Measurements from ENCODE around the gene SLC2A4.

Gene SLC2A4

DNA sequence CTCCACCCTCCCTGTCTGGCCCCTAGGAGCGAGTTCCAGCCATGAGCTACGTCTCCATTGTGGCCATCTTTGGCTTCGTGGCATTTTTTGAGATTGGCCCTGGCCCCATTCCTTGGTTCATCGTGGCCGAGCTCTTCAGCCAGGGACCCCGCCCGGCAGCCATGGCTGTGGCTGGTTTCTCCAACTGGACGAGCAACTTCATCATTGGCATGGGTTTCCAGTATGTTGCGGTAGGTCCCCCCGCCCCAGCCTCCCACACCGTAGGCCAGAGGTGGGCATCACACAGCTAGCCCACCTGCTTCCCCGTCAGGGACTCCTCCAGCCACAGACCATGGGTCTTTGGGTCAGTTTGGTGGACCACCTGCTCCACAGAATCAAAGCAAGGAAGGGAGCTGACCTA, 4.2 kb downstream of the SLC2A4 start:
- no peak overlapping the region for H2AK5ac ChIP-seq (ENCODE audit: low read length, severe bottlenecking)
- H2BK12ac ChIP-seq (ENCODE audit: low read length in 2 of 2): no peak overlapping the region
- H3K23ac ChIP-seq (ENCODE audit: low read length in 2 of 2): no peak overlapping the region
- no peaks in the 10 kb centered on the region for H3K36me3 ChIP-seq (ENCODE audit: control insufficient read depth in 1 of 2, insufficient read depth in 2 of 2, low read depth in 1 of 2, low read length in 2 of 2)
- no peaks in the 10 kb centered on the region for H3K9me3 ChIP-seq (ENCODE audit: control insufficient read depth, low read length)
- H3K18ac ChIP-seq (ENCODE audit: low read depth in 1 of 2, low read length in 2 of 2): no peak overlapping the region
- no peak overlapping the region for H4K8ac ChIP-seq (ENCODE audit: low read length)
- H3K9ac ChIP-seq (ENCODE audit: low read length): no peak overlapping the region
- no peak overlapping the region for H3K4me2 ChIP-seq (ENCODE audit: low read length, poor library complexity, severe bottlenecking)
- no peak overlapping the region for H3K14ac ChIP-seq (ENCODE audit: low read length in 2 of 2)
- 90% methylated on average over 12 of the region's 12 CpGs for WGBS
- no peaks in the 10 kb centered on the region for H3K79me1 ChIP-seq (replicated peaks; ENCODE audit: low read length, poor library complexity, severe bottlenecking)
- H3K27ac ChIP-seq (ENCODE audit: low read length, poor library complexity, severe bottlenecking): no peak overlapping the region
- H4K91ac ChIP-seq (ENCODE audit: low read length): no peak overlapping the region
- no peak overlapping the region for H2BK15ac ChIP-seq (ENCODE audit: low read depth, poor library complexity, severe bottlenecking)
- peaks cover 82 to 85% of the 10 kb centered on the region in 2 experiments for H3K27me3 ChIP-seq (ENCODE audit: control insufficient read depth in 1 of 2, insufficient read depth in 1 of 2, low read length in 2 of 2)
- H3K4me3 ChIP-seq (ENCODE audit: insufficient read depth in 1 of 2, low read depth in 1 of 2, low read length in 2 of 2): no peak overlapping the region
- H2BK5ac ChIP-seq (ENCODE audit: low read depth, low read length, poor library complexity, severe bottlenecking): no peak overlapping the region
- DNase-seq: no peak
- no peak overlapping the region for H2AFZ ChIP-seq (ENCODE audit: low read depth, low read length)
- peaks cover 19% of the 10 kb centered on the region for H3K4me1 ChIP-seq (ENCODE audit: control insufficient read depth, insufficient read depth, low read depth, low read length)
- H2BK120ac ChIP-seq (ENCODE audit: low read depth, low read length): no peak overlapping the region
- no peak overlapping the region for H3K4ac ChIP-seq (ENCODE audit: low read depth in 1 of 2, low read length in 2 of 2)

DNA sequence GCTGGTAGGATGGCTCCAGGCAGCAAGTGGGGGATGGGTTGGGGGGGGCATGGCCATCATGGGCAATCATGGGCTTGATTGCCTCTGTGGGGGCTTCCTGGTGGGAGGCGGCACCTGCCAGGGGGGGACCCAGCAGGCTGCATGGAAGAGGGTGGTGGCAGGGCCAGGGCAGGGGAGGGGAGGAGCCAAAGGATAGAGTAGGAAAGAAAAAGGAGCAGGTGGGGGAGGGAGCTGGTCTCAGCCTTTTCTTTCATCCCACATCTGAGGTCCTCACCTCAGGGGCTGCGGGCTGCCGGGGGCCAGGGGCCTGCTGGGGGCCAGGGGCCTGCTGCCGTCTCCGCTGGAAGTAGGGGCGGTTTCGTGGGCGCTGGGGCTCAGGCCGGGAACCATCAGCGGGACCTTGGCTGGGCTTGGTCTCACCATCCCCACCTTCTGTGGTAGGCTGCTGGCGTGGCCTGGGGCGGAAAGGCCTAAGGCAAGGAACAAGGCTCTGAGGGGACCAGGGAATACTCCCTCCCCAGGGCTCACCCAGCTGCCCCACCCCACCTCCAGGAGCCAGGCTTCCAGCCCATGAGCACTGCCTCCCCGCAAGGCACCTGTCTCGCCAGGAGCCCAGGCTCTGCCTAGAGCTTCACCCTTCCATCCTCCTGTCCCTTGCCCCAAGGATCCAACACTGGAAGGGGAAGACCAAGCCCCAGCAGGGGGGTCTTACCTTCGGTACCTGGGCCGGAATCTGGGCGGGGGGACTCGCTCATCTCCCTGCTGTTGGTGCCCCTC, 7.9 kb downstream of the SLC2A4 start:
- H4K8ac ChIP-seq (ENCODE audit: low read length): no peak overlapping the region
- no peak overlapping the region for H2AK5ac ChIP-seq (ENCODE audit: low read length, severe bottlenecking)
- no peak overlapping the region for H3K4me2 ChIP-seq (ENCODE audit: low read length, poor library complexity, severe bottlenecking)
- H3K27me3 ChIP-seq (ENCODE audit: control insufficient read depth in 1 of 2, insufficient read depth in 1 of 2, low read length in 2 of 2): peaks cover 86 to 92% of the 10 kb centered on the region in 2 experiments
- H4K91ac ChIP-seq (ENCODE audit: low read length): no peak overlapping the region
- H3K23ac ChIP-seq (ENCODE audit: low read length in 2 of 2): no peak overlapping the region
- H3K9ac ChIP-seq (ENCODE audit: low read length): no peak overlapping the region
- 86% methylated on average over 17 of the region's 18 CpGs for WGBS
- no peak overlapping the region for H3K4ac ChIP-seq (ENCODE audit: low read depth in 1 of 2, low read length in 2 of 2)
- no peak overlapping the region for H2BK15ac ChIP-seq (ENCODE audit: low read depth, poor library complexity, severe bottlenecking)
- H2BK5ac ChIP-seq (ENCODE audit: low read depth, low read length, poor library complexity, severe bottlenecking): no peak overlapping the region
- no peak for DNase-seq
- H2AFZ ChIP-seq (ENCODE audit: low read depth, low read length): no peak overlapping the region
- H3K79me1 ChIP-seq (replicated peaks; ENCODE audit: low read length, poor library complexity, severe bottlenecking): no peaks in the 10 kb centered on the region
- no peaks in the 10 kb centered on the region for H3K36me3 ChIP-seq (ENCODE audit: control insufficient read depth in 1 of 2, insufficient read depth in 2 of 2, low read depth in 1 of 2, low read length in 2 of 2)
- no peak overlapping the region for H2BK120ac ChIP-seq (ENCODE audit: low read depth, low read length)
- no peaks in the 10 kb centered on the region for H3K9me3 ChIP-seq (ENCODE audit: control insufficient read depth, low read length)
- peaks cover 6% of the 10 kb centered on the region for H3K4me1 ChIP-seq (ENCODE audit: control insufficient read depth, insufficient read depth, low read depth, low read length)
- no peak overlapping the region for H3K14ac ChIP-seq (ENCODE audit: low read length in 2 of 2)
- H2BK12ac ChIP-seq (ENCODE audit: low read length in 2 of 2): no peak overlapping the region
- H3K4me3 ChIP-seq (ENCODE audit: insufficient read depth in 1 of 2, low read depth in 1 of 2, low read length in 2 of 2): no peak overlapping the region
- no peak overlapping the region for H3K18ac ChIP-seq (ENCODE audit: low read depth in 1 of 2, low read length in 2 of 2)
- H3K27ac ChIP-seq (ENCODE audit: low read length, poor library complexity, severe bottlenecking): no peak overlapping the region

DNA sequence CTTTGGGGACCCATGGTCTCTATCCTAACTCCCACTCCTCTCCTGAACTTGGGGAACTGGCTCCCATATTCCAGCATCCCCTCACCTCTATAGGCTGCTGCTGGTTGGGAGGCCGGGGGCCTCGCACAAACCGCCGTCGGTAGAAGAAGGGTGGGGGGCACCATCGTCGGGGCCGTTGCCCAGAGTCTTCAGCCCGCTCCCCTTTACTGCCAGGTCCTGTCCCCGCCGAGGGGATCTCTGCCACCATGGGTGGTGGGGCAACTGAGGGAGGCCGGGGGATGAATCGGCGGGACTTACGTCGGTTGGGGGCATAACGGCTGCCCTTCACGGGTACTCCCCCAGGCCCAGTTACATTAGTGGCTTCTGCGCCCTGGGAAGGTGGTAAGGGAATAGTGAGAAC, 8.6 kb downstream of the SLC2A4 start:
- DNase-seq: no peak
- Histone ChIP-seq H3K23ac (ENCODE audit: low read length in 2 of 2) (no peak overlapping the region), H3K9me3 (ENCODE audit: control insufficient read depth, low read length) (no peaks in the 10 kb centered on the region), H3K4me3 (ENCODE audit: insufficient read depth in 1 of 2, low read depth in 1 of 2, low read length in 2 of 2) (no peak overlapping the region), H4K91ac (ENCODE audit: low read length) (no peak overlapping the region), H3K14ac (ENCODE audit: low read length in 2 of 2) (no peak overlapping the region), H4K8ac (ENCODE audit: low read length) (no peak overlapping the region), H2AFZ (ENCODE audit: low read depth, low read length) (no peak overlapping the region), H3K18ac (ENCODE audit: low read depth in 1 of 2, low read length in 2 of 2) (no peak overlapping the region), H3K36me3 (ENCODE audit: control insufficient read depth in 1 of 2, insufficient read depth in 2 of 2, low read depth in 1 of 2, low read length in 2 of 2) (no peaks in the 10 kb centered on the region), H3K4me1 (ENCODE audit: control insufficient read depth, insufficient read depth, low read depth, low read length) (peaks cover 12% of the 10 kb centered on the region), H3K27me3 (ENCODE audit: control insufficient read depth in 1 of 2, insufficient read depth in 1 of 2, low read length in 2 of 2) (peaks cover 83 to 91% of the 10 kb centered on the region in 2 experiments), H2BK120ac (ENCODE audit: low read depth, low read length) (no peak overlapping the region), H2BK15ac (ENCODE audit: low read depth, poor library complexity, severe bottlenecking) (no peak overlapping the region), H3K9ac (ENCODE audit: low read length) (no peak overlapping the region), H2BK12ac (ENCODE audit: low read length in 2 of 2) (no peak overlapping the region), H2AK5ac (ENCODE audit: low read length, severe bottlenecking) (no peak overlapping the region), H2BK5ac (ENCODE audit: low read depth, low read length, poor library complexity, severe bottlenecking) (no peak overlapping the region), H3K27ac (ENCODE audit: low read length, poor library complexity, severe bottlenecking) (no peak overlapping the region), H3K4ac (ENCODE audit: low read depth in 1 of 2, low read length in 2 of 2) (no peak overlapping the region), H3K79me1 (replicated peaks; ENCODE audit: low read length, poor library complexity, severe bottlenecking) (no peaks in the 10 kb centered on the region), H3K4me2 (ENCODE audit: low read length, poor library complexity, severe bottlenecking) (no peak overlapping the region)
- 92% methylated on average over 18 of the region's 19 CpGs for WGBS

DNA sequence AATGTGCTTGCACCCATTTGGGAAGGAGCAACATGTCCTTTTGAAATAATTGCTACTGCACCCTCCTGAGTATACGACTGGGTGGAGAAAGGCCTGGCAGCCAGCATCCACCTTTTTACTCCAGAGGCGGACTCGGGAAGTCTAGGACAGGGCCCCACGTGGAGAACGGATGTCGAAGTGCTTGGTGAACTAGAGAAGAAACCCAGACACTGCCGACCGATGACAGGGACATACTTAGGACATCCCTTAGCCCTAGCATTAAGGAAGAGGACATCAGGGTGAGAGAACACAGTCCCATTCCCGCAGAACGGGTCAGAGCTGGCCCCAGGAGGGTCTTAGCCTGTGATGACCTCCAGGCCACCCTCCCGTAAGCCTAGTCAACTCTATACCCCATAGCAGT, 9.2 kb downstream of the SLC2A4 start:
- H4K8ac ChIP-seq (ENCODE audit: low read length): no peak overlapping the region
- no peak overlapping the region for H3K14ac ChIP-seq (ENCODE audit: low read length in 2 of 2)
- H2BK12ac ChIP-seq (ENCODE audit: low read length in 2 of 2): no peak overlapping the region
- no peak overlapping the region for H3K4me2 ChIP-seq (ENCODE audit: low read length, poor library complexity, severe bottlenecking)
- H3K36me3 ChIP-seq (ENCODE audit: control insufficient read depth in 1 of 2, insufficient read depth in 2 of 2, low read depth in 1 of 2, low read length in 2 of 2): no peaks in the 10 kb centered on the region
- H3K9ac ChIP-seq (ENCODE audit: low read length): no peak overlapping the region
- peaks cover 13% of the 10 kb centered on the region for H3K4me1 ChIP-seq (ENCODE audit: control insufficient read depth, insufficient read depth, low read depth, low read length)
- H3K23ac ChIP-seq (ENCODE audit: low read length in 2 of 2): no peak overlapping the region
- no peaks in the 10 kb centered on the region for H3K9me3 ChIP-seq (ENCODE audit: control insufficient read depth, low read length)
- H3K27me3 ChIP-seq (ENCODE audit: control insufficient read depth in 1 of 2, insufficient read depth in 1 of 2, low read length in 2 of 2): peaks cover 81 to 90% of the 10 kb centered on the region in 2 experiments
- H3K27ac ChIP-seq (ENCODE audit: low read length, poor library complexity, severe bottlenecking): no peak overlapping the region
- H2AK5ac ChIP-seq (ENCODE audit: low read length, severe bottlenecking): no peak overlapping the region
- H3K4me3 ChIP-seq (ENCODE audit: insufficient read depth in 1 of 2, low read depth in 1 of 2, low read length in 2 of 2): no peak overlapping the region
- no peaks in the 10 kb centered on the region for H3K79me1 ChIP-seq (replicated peaks; ENCODE audit: low read length, poor library complexity, severe bottlenecking)
- no peak overlapping the region for H3K4ac ChIP-seq (ENCODE audit: low read depth in 1 of 2, low read length in 2 of 2)
- no peak overlapping the region for H2AFZ ChIP-seq (ENCODE audit: low read depth, low read length)
- H2BK15ac ChIP-seq (ENCODE audit: low read depth, poor library complexity, severe bottlenecking): no peak overlapping the region
- H2BK5ac ChIP-seq (ENCODE audit: low read depth, low read length, poor library complexity, severe bottlenecking): no peak overlapping the region
- no peak overlapping the region for H4K91ac ChIP-seq (ENCODE audit: low read length)
- H2BK120ac ChIP-seq (ENCODE audit: low read depth, low read length): no peak overlapping the region
- H3K18ac ChIP-seq (ENCODE audit: low read depth in 1 of 2, low read length in 2 of 2): no peak overlapping the region
- WGBS: 74% methylated on average over 11 of the region's 11 CpGs
- no peak for DNase-seq

Measured in mesenchymal stem cell (in vitro differentiated cells and primary cell).